GM23338 (cell line): Measurements from ENCODE around the gene ALG14. TPM values are rescaled to one million over a fixed set of nuclear protein-coding genes. Genes with fewer than 3 reads are reported as not detected.

Source experiments
- ATAC-seq: fragments of 200-7000 bp; cut with Tn5 transposase; 3 replicates; pipeline ENCODE4 v1.9.1; 2020
- DNase-seq: peaks from one replicate; pipeline ENCODE4 v3.0.0-alpha.2; 2015; ENCODE audit warnings: low spot score
- H2AFZ ChIP-seq: fragments of 200-600 bp; sonication (generic); 2 replicates; pipeline ENCODE4 v1.8.0; 2016; ENCODE audit warnings: antibody characterized with exemption, mild to moderate bottlenecking, moderate library complexity
- H3F3A ChIP-seq: fragments of 200-600 bp; sonication (generic); replicated peaks from 2 replicates; pipeline ENCODE4 v1.8.0; 2017; ENCODE audit warnings: antibody characterized with exemption, mixed run types, low read depth
- H3K27ac ChIP-seq: fragments of 200-600 bp; sonication (generic); 2 replicates; pipeline ENCODE4 v1.6.1; 2016; ENCODE audit warnings: low read depth
- H3K27me3 ChIP-seq: fragments of 200-600 bp; sonication (generic); 2 replicates; pipeline ENCODE4 v1.8.0; 2016; ENCODE audit warnings: mild to moderate bottlenecking, mixed run types, moderate library complexity; ENCODE audit not compliant: insufficient read depth
- H3K36me3 ChIP-seq: fragments of 200-600 bp; sonication (generic); 2 replicates; pipeline ENCODE4 v1.8.0; 2016; ENCODE audit warnings: mild to moderate bottlenecking; ENCODE audit not compliant: insufficient read depth
- H3K4me1 ChIP-seq: fragments of 200-600 bp; sonication (generic); 2 replicates; pipeline ENCODE4 v1.8.0; 2016; ENCODE audit warnings: mild to moderate bottlenecking, moderate library complexity; ENCODE audit not compliant: insufficient read depth
- H3K4me2 ChIP-seq: fragments of 200-600 bp; sonication (generic); 2 replicates; pipeline ENCODE4 v1.7.1; 2017; ENCODE audit warnings: mixed run types
- H3K4me3 ChIP-seq: fragments of 200-600 bp; sonication (generic); 2 replicates; pipeline ENCODE4 v1.6.1; 2016; ENCODE audit warnings: mixed run types
- H3K79me2 ChIP-seq: fragments of 200-600 bp; sonication (generic); replicated peaks from 2 replicates; pipeline ENCODE4 v1.8.0; 2017; ENCODE audit warnings: mild to moderate bottlenecking; ENCODE audit not compliant: insufficient read depth
- H3K9me2 ChIP-seq: fragments of 200-600 bp; sonication (generic); 2 replicates; pipeline ENCODE4 v1.8.0; 2017; ENCODE audit not compliant: insufficient read depth
- H4K20me1 ChIP-seq: fragments of 200-600 bp; sonication (generic); replicated peaks from 2 replicates; pipeline ENCODE4 v1.8.0; 2017; ENCODE audit warnings: mild to moderate bottlenecking; ENCODE audit not compliant: insufficient read depth
- H3K27ac Mint-ChIP-seq: 2 replicates; pipeline ENCODE4 v1.8.0; 2020; ENCODE audit warnings: inconsistent platforms, mild to moderate bottlenecking, moderate library complexity, mixed read lengths
- H3K27me3 Mint-ChIP-seq: 3 replicates; pipeline ENCODE4 v1.8.0; 2022; ENCODE audit warnings: low read depth, mild to moderate bottlenecking, moderate library complexity, mixed read lengths, inconsistent platforms; ENCODE audit not compliant: insufficient read depth, poor library complexity
- H3K36me3 Mint-ChIP-seq: 3 replicates; pipeline ENCODE4 v1.8.0; 2021; ENCODE audit warnings: low read depth, mild to moderate bottlenecking, inconsistent platforms, moderate library complexity, mixed read lengths
- H3K4me1 Mint-ChIP-seq: 3 replicates; pipeline ENCODE4 v1.8.0; 2020; ENCODE audit warnings: mild to moderate bottlenecking, inconsistent platforms, mixed read lengths
- H3K4me3 Mint-ChIP-seq: 3 replicates; pipeline ENCODE4 v1.8.0; 2021; ENCODE audit warnings: moderate library complexity, mild to moderate bottlenecking, inconsistent platforms, mixed read lengths
- H3K9me3 Mint-ChIP-seq: 3 replicates; pipeline ENCODE4 v1.8.0; 2020; ENCODE audit warnings: moderate library complexity, mild to moderate bottlenecking, inconsistent platforms, mixed read lengths
- CREB1 ChIP-seq: fragments of 250-450 bp; sonication (Bioruptor Pico); IDR thresholded peaks from 2 replicates; pipeline ENCODE4 v1.5.0; 2020; ENCODE audit warnings: low read depth, mild to moderate bottlenecking, moderate library complexity
- CTCF ChIP-seq, 2 experiments: fragments of 200-600 bp in 1 of 2; sonication (generic) in 1 of 2; conservative IDR thresholded peaks; 2 replicates each; pipeline versions ENCODE4 v1.5.1 to v1.6.1; 2016 to 2017; ENCODE audit warnings: antibody characterized with exemption in 2 of 2, low read depth in 2 of 2, mild to moderate bottlenecking in 2 of 2, moderate library complexity in 1 of 2
- ETS1 ChIP-seq: IDR thresholded peaks from 2 replicates; pipeline ENCODE4 v1.6.1; 2016; ENCODE audit warnings: antibody characterized with exemption
- EZH2 ChIP-seq: fragments of 200-600 bp; sonication (generic); IDR thresholded peaks from one replicate; pipeline ENCODE4 v1.8.0; 2017; ENCODE audit warnings: antibody characterized with exemption, mild to moderate bottlenecking, low read depth; ENCODE audit not compliant: unreplicated experiment
- EZH2phosphoT487 ChIP-seq: fragments of 200-600 bp; sonication (generic); IDR thresholded peaks from one replicate; pipeline ENCODE4 v1.8.1; 2018; ENCODE audit warnings: antibody characterized with exemption; ENCODE audit not compliant: unreplicated experiment
- JUNB ChIP-seq: IDR thresholded peaks from one replicate; pipeline ENCODE4 v1.6.1; 2016; ENCODE audit warnings: antibody characterized with exemption; ENCODE audit not compliant: unreplicated experiment
- NANOG ChIP-seq: IDR thresholded peaks from 2 replicates; pipeline ENCODE4 v1.6.1; 2016; ENCODE audit warnings: antibody characterized with exemption, borderline replicate concordance
- POLR2AphosphoS5 ChIP-seq: IDR thresholded peaks from 2 replicates; pipeline ENCODE4 v1.6.1; 2016; ENCODE audit warnings: antibody characterized with exemption, low read depth
- REST ChIP-seq: IDR thresholded peaks from one replicate; pipeline ENCODE4 v1.6.1; 2018; ENCODE audit warnings: antibody characterized with exemption; ENCODE audit not compliant: unreplicated experiment
- STAT1 ChIP-seq: IDR thresholded peaks from one replicate; pipeline ENCODE4 v1.6.1; 2016; ENCODE audit warnings: antibody characterized with exemption; ENCODE audit not compliant: unreplicated experiment
- ZNF114 ChIP-seq: fragments of 250-450 bp; sonication (Bioruptor Pico); IDR thresholded peaks from 2 replicates; pipeline ENCODE4 v1.5.0; 2020; ENCODE audit warnings: mild to moderate bottlenecking, moderate library complexity
- ZNF331 ChIP-seq: fragments of 250-450 bp; sonication (Bioruptor Pico); IDR thresholded peaks from 2 replicates; pipeline ENCODE4 v1.5.0; 2020; ENCODE audit warnings: low read depth, mild to moderate bottlenecking, moderate library complexity
- polyA plus RNA-seq: library from polyadenylated mRNA; unstranded; fragments of >200 nt; fragmentation: Nextera tagmentation; extraction: Ambion mirVana; gene quantifications from 2 replicates; pipeline ENCODE4 v1.2.1, GENCODE V29; 2016
- total RNA-seq: library from RNA; depleted of rRNA; stranded (reverse); fragments of >200 nt; shearing (Covaris generic); gene quantifications from 2 replicates; pipeline ENCODE4 v1.2.3, GENCODE V29; 2014
- TF ChIP-seq, protein P1 (sequence below): fragments of 250-450 bp; sonication (Bioruptor Pico); IDR thresholded peaks from 2 replicates; pipeline ENCODE4 v1.5.0; 2020; ENCODE audit warnings: mild to moderate bottlenecking, moderate library complexity

The ALG14 gene
- total and polyA plus RNA-seq, 2 experiments from 2014 or later: 0.42 to 2.8 TPM

DNA sequence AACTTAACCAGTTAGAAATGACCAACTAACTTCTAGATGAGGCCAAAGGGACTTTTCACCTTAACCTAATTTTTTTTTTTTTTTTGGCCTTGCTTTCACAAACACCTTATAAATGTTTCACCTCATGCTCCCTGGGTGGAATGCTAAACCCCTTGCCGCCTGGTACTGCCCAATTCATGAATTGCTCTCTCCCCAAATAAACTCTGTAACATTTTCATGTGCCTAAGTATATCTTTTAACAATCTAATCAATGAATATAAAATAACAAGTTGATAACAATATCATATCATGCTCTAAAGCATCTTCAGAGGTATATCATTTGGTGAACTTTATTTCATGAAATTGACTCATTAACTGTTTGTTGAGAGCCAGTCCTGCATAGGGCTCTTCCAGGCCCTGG, 134.9 kb downstream of the ALG14 start:
- DNase-seq: no peak
- H3K4me2 ChIP-seq: no peak overlapping the region
- Mint-ChIP-seq H3K27ac (no peak overlapping the region), H3K4me3 (no peak overlapping the region), H3K9me3 (no peaks in the 10 kb centered on the region), H3K27me3 (peaks cover 4% of the 10 kb centered on the region), H3K4me1 (peaks cover 25% of the 10 kb centered on the region), H3K36me3 (peaks cover 6% of the 10 kb centered on the region; the same call in 1 of the 3 replicates)
- peak overlapping the region; percentile 63; the same call in 1 of the 2 replicates for H3K27ac ChIP-seq
- H3K27me3 ChIP-seq: no peaks in the 10 kb centered on the region
- H3K79me2 ChIP-seq: no peaks in the 10 kb centered on the region
- no peaks in the 10 kb centered on the region for H3F3A ChIP-seq
- no peak for ATAC-seq
- no peaks in the 10 kb centered on the region for H3K36me3 ChIP-seq
- no peak overlapping the region for H3K4me3 ChIP-seq
- TF ChIP-seq EZH2phosphoT487: no peak
- no peak for TF ChIP-seq ZNF114 (CRISPR knock-in tag)
- TF ChIP-seq ETS1: no peak
- no peak for TF ChIP-seq CTCF (conservative IDR thresholded peaks at IDR 0.05; ENCODE audit: low read depth in 2 of 2)
- TF ChIP-seq REST: no peak
- TF ChIP-seq, protein P1, sequence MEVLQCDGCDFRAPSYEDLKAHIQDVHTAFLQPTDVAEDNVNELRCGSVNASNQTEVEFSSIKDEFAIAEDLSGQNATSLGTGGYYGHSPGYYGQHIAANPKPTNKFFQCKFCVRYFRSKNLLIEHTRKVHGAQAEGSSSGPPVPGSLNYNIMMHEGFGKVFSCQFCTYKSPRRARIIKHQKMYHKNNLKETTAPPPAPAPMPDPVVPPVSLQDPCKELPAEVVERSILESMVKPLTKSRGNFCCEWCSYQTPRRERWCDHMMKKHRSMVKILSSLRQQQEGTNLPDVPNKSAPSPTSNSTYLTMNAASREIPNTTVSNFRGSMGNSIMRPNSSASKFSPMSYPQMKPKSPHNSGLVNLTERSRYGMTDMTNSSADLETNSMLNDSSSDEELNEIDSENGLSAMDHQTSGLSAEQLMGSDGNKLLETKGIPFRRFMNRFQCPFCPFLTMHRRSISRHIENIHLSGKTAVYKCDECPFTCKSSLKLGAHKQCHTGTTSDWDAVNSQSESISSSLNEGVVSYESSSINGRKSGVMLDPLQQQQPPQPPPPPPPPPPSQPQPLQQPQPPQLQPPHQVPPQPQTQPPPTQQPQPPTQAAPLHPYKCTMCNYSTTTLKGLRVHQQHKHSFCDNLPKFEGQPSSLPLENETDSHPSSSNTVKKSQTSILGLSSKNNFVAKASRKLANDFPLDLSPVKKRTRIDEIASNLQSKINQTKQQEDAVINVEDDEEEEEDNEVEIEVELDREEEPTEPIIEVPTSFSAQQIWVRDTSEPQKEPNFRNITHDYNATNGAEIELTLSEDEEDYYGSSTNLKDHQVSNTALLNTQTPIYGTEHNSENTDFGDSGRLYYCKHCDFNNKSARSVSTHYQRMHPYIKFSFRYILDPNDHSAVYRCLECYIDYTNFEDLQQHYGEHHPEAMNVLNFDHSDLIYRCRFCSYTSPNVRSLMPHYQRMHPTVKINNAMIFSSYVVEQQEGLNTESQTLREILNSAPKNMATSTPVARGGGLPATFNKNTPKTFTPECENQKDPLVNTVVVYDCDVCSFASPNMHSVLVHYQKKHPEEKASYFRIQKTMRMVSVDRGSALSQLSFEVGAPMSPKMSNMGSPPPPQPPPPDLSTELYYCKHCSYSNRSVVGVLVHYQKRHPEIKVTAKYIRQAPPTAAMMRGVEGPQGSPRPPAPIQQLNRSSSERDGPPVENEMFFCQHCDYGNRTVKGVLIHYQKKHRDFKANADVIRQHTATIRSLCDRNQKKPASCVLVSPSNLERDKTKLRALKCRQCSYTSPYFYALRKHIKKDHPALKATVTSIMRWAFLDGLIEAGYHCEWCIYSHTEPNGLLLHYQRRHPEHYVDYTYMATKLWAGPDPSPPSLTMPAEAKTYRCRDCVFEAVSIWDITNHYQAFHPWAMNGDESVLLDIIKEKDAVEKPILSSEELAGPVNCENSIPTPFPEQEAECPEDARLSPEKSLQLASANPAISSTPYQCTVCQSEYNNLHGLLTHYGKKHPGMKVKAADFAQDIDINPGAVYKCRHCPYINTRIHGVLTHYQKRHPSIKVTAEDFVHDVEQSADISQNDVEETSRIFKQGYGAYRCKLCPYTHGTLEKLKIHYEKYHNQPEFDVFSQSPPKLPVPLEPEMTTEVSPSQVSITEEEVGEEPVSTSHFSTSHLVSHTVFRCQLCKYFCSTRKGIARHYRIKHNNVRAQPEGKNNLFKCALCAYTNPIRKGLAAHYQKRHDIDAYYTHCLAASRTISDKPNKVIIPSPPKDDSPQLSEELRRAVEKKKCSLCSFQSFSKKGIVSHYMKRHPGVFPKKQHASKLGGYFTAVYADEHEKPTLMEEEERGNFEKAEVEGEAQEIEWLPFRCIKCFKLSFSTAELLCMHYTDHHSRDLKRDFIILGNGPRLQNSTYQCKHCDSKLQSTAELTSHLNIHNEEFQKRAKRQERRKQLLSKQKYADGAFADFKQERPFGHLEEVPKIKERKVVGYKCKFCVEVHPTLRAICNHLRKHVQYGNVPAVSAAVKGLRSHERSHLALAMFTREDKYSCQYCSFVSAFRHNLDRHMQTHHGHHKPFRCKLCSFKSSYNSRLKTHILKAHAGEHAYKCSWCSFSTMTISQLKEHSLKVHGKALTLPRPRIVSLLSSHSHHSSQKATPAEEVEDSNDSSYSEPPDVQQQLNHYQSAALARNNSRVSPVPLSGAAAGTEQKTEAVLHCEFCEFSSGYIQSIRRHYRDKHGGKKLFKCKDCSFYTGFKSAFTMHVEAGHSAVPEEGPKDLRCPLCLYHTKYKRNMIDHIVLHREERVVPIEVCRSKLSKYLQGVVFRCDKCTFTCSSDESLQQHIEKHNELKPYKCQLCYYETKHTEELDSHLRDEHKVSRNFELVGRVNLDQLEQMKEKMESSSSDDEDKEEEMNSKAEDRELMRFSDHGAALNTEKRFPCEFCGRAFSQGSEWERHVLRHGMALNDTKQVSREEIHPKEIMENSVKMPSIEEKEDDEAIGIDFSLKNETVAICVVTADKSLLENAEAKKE (CRISPR knock-in tag): no peak
- no peak for TF ChIP-seq EZH2
- no peak for TF ChIP-seq ZNF331 (CRISPR knock-in tag)
- TF ChIP-seq STAT1: no peak
- no peak for TF ChIP-seq CREB1 (CRISPR knock-in tag)
- no peak for TF ChIP-seq POLR2AphosphoS5
- no peak for TF ChIP-seq NANOG
- no peak for TF ChIP-seq JUNB
- H3K4me1 ChIP-seq: peaks cover 34% of the 10 kb centered on the region
- no peak overlapping the region for H2AFZ ChIP-seq
- no peaks in the 10 kb centered on the region for H4K20me1 ChIP-seq
- no peaks in the 10 kb centered on the region for H3K9me2 ChIP-seq
